Omental fat pad (tissue), 4 donors: Measurements from ENCODE around the gene PDE1C. TPM values are rescaled to one million over a fixed set of nuclear protein-coding genes. Genes with fewer than 3 reads are reported as not detected.
"Not testable (repeated sequence)": the region's sequence is repeated elsewhere in the genome, so short reads cannot be mapped to it uniquely, and the experiment has no call there.

Experiments
- ATAC-seq: fragments of 150-250 bp; one replicate; pipeline ENCODE4 v1.9.1; 2016; ENCODE audit warnings: mild to moderate bottlenecking, moderate library complexity; ENCODE audit not compliant: low FRiP score
- DNase-seq: peaks from one replicate; pipeline ENCODE4 v3.0.0-alpha.2; 2019; ENCODE audit warnings: low spot score
- CTCF ChIP-seq, 3 donors: fragments of 450-650 bp; IDR thresholded peaks; one replicate each; pipeline ENCODE4 v1.5.1; 2016 to 2017; ENCODE audit warnings: antibody characterized with exemption in 3 of 3, mild to moderate bottlenecking in 3 of 3, moderate library complexity in 2 of 3
- total RNA-seq, 4 donors: library from RNA; depleted of rRNA; stranded (reverse); fragments of >200 nt; gene quantifications; one replicate each; pipeline ENCODE4 v1.1.0, GENCODE V29; 2016

The PDE1C gene
- total RNA-seq, 4 donors from 2014 or later = 2.6 to 20.6 (median 4.3) TPM

GRCh38 chr7:32025381-32026082 is 44.7 kb downstream of the PDE1C start:
- TF ChIP-seq CTCF (IDR thresholded peaks at IDR 0.05) = no peak
- DNase-seq (no peak), ATAC-seq (no peak)

GRCh38 chr7:32023376-32023775 is 46.8 kb downstream of the PDE1C start:
- TF ChIP-seq CTCF (IDR thresholded peaks at IDR 0.05) = no peak
- DNase-seq = no peak
- ATAC-seq = no peak

- DNase-seq (no peak), ATAC-seq (no peak)
- no peak for TF ChIP-seq CTCF (IDR thresholded peaks at IDR 0.05)
These were observed 47.2 kb downstream of the PDE1C start for GRCh38 chr7:32022966-32023365.

- no peak for TF ChIP-seq CTCF (IDR thresholded peaks at IDR 0.05)
- ATAC-seq = no peak
- DNase-seq = no peak
These were observed 49.6 kb downstream of the PDE1C start for GRCh38 chr7:32020551-32021159.

- no peak for DNase-seq
- TF ChIP-seq CTCF (IDR thresholded peaks at IDR 0.05) = no peak
- no peak for ATAC-seq
These were observed 51.2 kb downstream of the PDE1C start for GRCh38 chr7:32018845-32019578.

- DNase-seq (no peak), ATAC-seq (no peak)
- no peak for TF ChIP-seq CTCF (IDR thresholded peaks at IDR 0.05)
These were observed 55.1 kb downstream of the PDE1C start for GRCh38 chr7:32015133-32015532.

- DNase-seq, ATAC-seq: not testable (repeated sequence)
These were observed 56.7 kb downstream of the PDE1C start for GRCh38 chr7:32013471-32013870.
